ENCODE results near the gene WDR6.

Gene WDR6

DNA sequence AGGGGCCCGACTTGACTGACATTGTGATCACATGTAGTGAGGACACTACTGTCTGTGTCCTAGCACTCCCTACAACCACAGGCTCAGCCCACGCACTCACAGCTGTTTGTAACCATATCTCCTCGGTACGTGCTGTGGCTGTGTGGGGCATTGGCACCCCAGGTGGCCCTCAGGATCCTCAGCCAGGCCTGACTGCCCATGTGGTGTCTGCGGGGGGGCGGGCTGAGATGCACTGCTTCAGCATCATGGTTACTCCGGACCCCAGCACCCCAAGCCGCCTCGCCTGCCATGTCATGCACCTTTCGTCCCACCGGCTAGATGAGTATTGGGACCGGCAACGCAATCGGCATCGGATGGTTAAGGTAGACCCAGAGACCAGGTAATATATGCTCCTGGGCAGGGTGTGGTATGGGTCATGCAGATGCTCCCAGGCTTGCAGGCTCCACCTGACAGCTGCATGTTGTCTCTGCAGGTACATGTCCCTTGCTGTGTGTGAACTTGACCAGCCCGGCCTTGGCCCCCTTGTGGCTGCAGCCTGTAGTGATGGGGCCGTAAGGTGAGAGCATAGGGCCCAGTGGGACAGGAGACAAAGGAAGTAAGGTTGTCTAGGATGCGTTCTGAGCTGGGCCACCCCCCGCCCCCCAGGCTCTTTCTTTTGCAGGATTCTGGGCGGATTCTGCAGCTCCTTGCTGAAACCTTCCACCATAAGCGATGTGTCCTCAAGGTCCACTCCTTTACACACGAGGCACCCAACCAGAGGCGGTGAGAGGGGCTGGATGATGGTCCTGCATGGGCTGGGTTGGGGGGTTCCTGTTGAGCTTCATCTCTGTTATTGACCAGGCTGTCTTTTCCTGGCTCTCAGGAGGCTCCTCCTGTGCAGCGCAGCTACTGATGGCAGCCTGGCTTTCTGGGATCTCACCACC, 6.8 kb downstream of the WDR6 start:
- H3K4me1 ChIP-seq (ENCODE audit: low read length): peaks cover 6% of the 10 kb centered on the region
- no peak overlapping the region for H2AFZ ChIP-seq (ENCODE audit: low read depth, low read length)
- no peak overlapping the region for H3K4me2 ChIP-seq (ENCODE audit: low read length)
- H4K20me1 ChIP-seq (ENCODE audit: insufficient read depth, low read length): peaks cover 39% of the 10 kb centered on the region
- no peaks in the 10 kb centered on the region for H3K9me3 ChIP-seq (ENCODE audit: insufficient read depth, low read length)
- no peaks in the 10 kb centered on the region for H3K27me3 ChIP-seq (ENCODE audit: low read depth, low read length)
- no peak for TF ChIP-seq EZH2phosphoT487 (IDR thresholded peaks at IDR 0.05; ENCODE audit: low read depth)
- TF ChIP-seq, protein P1, sequence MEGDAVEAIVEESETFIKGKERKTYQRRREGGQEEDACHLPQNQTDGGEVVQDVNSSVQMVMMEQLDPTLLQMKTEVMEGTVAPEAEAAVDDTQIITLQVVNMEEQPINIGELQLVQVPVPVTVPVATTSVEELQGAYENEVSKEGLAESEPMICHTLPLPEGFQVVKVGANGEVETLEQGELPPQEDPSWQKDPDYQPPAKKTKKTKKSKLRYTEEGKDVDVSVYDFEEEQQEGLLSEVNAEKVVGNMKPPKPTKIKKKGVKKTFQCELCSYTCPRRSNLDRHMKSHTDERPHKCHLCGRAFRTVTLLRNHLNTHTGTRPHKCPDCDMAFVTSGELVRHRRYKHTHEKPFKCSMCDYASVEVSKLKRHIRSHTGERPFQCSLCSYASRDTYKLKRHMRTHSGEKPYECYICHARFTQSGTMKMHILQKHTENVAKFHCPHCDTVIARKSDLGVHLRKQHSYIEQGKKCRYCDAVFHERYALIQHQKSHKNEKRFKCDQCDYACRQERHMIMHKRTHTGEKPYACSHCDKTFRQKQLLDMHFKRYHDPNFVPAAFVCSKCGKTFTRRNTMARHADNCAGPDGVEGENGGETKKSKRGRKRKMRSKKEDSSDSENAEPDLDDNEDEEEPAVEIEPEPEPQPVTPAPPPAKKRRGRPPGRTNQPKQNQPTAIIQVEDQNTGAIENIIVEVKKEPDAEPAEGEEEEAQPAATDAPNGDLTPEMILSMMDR (IDR thresholded peaks at IDR 0.05; ENCODE audit: low read depth, low read length): peak; percentile 51
- H3K4me3 ChIP-seq (ENCODE audit: low read length): no peak overlapping the region
- peaks cover 45% of the 10 kb centered on the region for H3K79me2 ChIP-seq (ENCODE audit: low read length)
- H3K9ac ChIP-seq (ENCODE audit: low read length): no peak overlapping the region
- no peak overlapping the region for H3K27ac ChIP-seq (ENCODE audit: low read length)
- peaks cover 48% of the 10 kb centered on the region for H3K36me3 ChIP-seq (replicated peaks; ENCODE audit: low read depth, low read length)

DNA sequence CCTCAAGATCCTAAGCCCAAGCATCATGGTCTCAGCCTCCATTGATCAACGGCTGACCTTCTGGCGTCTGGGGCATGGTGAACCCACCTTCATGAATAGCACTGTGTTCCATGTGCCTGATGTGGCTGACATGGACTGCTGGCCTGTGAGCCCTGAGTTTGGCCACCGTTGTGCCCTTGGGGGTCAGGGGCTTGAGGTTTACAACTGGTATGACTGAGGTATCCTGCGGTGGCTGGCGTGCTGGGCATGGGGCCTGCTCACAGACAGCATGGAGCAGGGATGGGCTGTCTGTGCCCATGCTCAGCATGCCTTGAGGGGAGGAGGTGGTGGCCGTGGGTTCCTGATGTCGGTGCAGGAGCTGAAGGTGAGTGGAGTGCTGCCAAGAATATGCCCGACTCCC, 7.9 kb downstream of the WDR6 start:
- peaks cover 45% of the 10 kb centered on the region for H3K79me2 ChIP-seq (ENCODE audit: low read length)
- H3K9me3 ChIP-seq (ENCODE audit: insufficient read depth, low read length): no peaks in the 10 kb centered on the region
- TF ChIP-seq, protein P1 (IDR thresholded peaks at IDR 0.05; ENCODE audit: low read depth, low read length): no peak
- no peak for TF ChIP-seq EZH2phosphoT487 (IDR thresholded peaks at IDR 0.05; ENCODE audit: low read depth)
- H3K4me1 ChIP-seq (ENCODE audit: low read length): peaks cover 15% of the 10 kb centered on the region
- no peaks in the 10 kb centered on the region for H3K27me3 ChIP-seq (ENCODE audit: low read depth, low read length)
- no peak overlapping the region for H3K4me3 ChIP-seq (ENCODE audit: low read length)
- no peak overlapping the region for H2AFZ ChIP-seq (ENCODE audit: low read depth, low read length)
- no peak overlapping the region for H3K27ac ChIP-seq (ENCODE audit: low read length)
- peaks cover 37% of the 10 kb centered on the region for H4K20me1 ChIP-seq (ENCODE audit: insufficient read depth, low read length)
- no peak overlapping the region for H3K4me2 ChIP-seq (ENCODE audit: low read length)
- no peak overlapping the region for H3K9ac ChIP-seq (ENCODE audit: low read length)
- H3K36me3 ChIP-seq (replicated peaks; ENCODE audit: low read depth, low read length): peaks cover 51% of the 10 kb centered on the region

DNA sequence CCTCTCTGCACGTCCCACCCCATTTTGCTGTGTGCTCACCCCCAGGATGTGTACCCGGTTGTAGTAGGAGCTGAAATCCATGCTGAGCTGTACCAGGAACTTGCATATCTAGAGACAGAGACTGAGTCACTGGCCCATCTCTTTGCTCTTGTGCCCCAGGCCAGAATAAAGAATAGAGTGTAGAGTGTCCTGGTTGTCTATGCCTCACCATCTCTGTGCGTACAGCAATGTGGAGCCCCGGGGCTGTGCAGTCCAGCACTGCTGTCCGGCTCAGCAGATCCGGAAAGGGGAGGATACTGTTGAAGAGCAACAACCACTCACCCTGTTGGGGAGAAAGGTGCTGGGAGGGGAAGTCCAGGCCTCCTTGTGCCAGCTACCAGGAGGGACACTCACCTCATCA, 8.6 kb downstream of the WDR6 start:
- Histone ChIP-seq H3K36me3 (replicated peaks; ENCODE audit: low read depth, low read length) (peaks cover 51% of the 10 kb centered on the region), H3K4me3 (ENCODE audit: low read length) (no peak overlapping the region), H3K4me1 (ENCODE audit: low read length) (peaks cover 16% of the 10 kb centered on the region), H3K4me2 (ENCODE audit: low read length) (no peak overlapping the region), H3K79me2 (ENCODE audit: low read length) (peaks cover 47% of the 10 kb centered on the region), H4K20me1 (ENCODE audit: insufficient read depth, low read length) (peaks cover 37% of the 10 kb centered on the region), H3K27ac (ENCODE audit: low read length) (no peak overlapping the region), H2AFZ (ENCODE audit: low read depth, low read length) (no peak overlapping the region), H3K27me3 (ENCODE audit: low read depth, low read length) (no peaks in the 10 kb centered on the region), H3K9ac (ENCODE audit: low read length) (no peak overlapping the region), H3K9me3 (ENCODE audit: insufficient read depth, low read length) (no peaks in the 10 kb centered on the region)
- TF ChIP-seq, protein P1 (IDR thresholded peaks at IDR 0.05; ENCODE audit: low read depth, low read length): no peak
- no peak for TF ChIP-seq EZH2phosphoT487 (IDR thresholded peaks at IDR 0.05; ENCODE audit: low read depth)

DNA sequence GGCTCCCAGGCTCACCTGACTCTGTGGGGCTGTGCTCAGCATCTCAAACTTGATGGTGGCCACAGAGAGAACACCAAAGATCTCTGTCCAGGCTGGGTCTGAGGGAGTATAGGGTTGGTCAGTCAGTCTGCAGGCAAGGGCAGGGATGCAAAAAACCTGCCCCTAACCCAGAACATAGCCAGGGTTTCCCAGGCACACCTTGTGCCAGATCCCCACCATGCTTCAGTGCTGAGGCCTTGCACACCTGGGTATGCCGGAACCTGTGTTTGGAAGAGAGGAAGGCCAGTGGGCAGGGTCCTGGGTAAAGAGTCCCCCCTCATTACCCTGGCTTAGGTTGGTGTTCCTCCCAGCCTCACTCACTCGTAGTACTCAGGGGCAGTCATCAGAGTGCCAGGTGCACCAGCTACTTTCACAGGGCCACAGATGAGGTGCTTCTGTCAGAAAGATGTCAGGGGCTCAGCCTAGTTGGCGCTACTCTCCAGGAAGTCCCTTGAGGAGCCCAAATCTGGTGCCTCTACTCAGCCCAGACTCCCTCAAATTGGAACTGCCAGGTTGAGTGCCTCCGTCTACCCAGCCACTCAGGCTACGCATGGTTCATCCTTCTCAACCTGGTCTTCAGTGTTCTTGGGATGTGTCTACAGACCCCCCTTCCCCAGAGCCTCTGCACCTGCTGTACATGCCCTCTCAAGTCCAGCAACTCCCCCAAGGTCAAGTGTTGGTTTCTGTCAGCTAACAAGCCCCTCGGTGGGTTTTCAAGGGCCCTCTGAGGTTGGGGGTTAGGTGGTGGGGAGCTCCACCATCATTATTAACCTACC, 9.4 kb downstream of the WDR6 start:
- H3K36me3 ChIP-seq (replicated peaks; ENCODE audit: low read depth, low read length): peaks cover 47% of the 10 kb centered on the region
- H4K20me1 ChIP-seq (ENCODE audit: insufficient read depth, low read length): peaks cover 32% of the 10 kb centered on the region
- H3K4me1 ChIP-seq (ENCODE audit: low read length): peaks cover 16% of the 10 kb centered on the region
- no peak overlapping the region for H2AFZ ChIP-seq (ENCODE audit: low read depth, low read length)
- 0 out of 2 replicates have a peak overlapping the region, but pooled peaks have one; percentile 81 for H3K4me3 ChIP-seq (ENCODE audit: low read length)
- no peak overlapping the region for H3K27ac ChIP-seq (ENCODE audit: low read length)
- no peak for TF ChIP-seq EZH2phosphoT487 (IDR thresholded peaks at IDR 0.05; ENCODE audit: low read depth)
- TF ChIP-seq, protein P1 (IDR thresholded peaks at IDR 0.05; ENCODE audit: low read depth, low read length): no peak
- H3K79me2 ChIP-seq (ENCODE audit: low read length): peaks cover 43% of the 10 kb centered on the region
- H3K4me2 ChIP-seq (ENCODE audit: low read length): peak overlapping the region; percentile 78
- no peaks in the 10 kb centered on the region for H3K27me3 ChIP-seq (ENCODE audit: low read depth, low read length)
- H3K9ac ChIP-seq (ENCODE audit: low read length): no peak overlapping the region
- no peaks in the 10 kb centered on the region for H3K9me3 ChIP-seq (ENCODE audit: insufficient read depth, low read length)
